Naive B cell (primary cell): Measurements from ENCODE around the gene CIITA. TPM values are rescaled to one million over a fixed set of nuclear protein-coding genes. Genes with fewer than 3 reads are reported as not detected.
A peak's percentile ranks its signal among the peaks of the same experiment; 100 is the strongest.
"Not testable (repeated sequence)": the region's sequence is repeated elsewhere in the genome, so short reads cannot be mapped to it uniquely, and the experiment has no call there.

Experiments used
- ATAC-seq, 2 donors: fragments of 150-1000 bp; cut with Tn5 transposase; 2 replicates each; pipeline ENCODE4 v1.10.0; 2021; ENCODE audit warnings: low read depth in 2 of 2, mild to moderate bottlenecking in 2 of 2, moderate library complexity in 2 of 2
- DNase-seq: peaks from one replicate; pipeline ENCODE4 v3.0.0; 2022
- H3K27ac Mint-ChIP-seq, 6 donors: one replicate each; pipeline ENCODE4 v1.8.0; 2020 to 2022; ENCODE audit warnings: mild to moderate bottlenecking in 6 of 6, mixed read lengths in 6 of 6, moderate library complexity in 5 of 6, inconsistent platforms in 2 of 6
- H3K27me3 Mint-ChIP-seq, 3 donors: one replicate each; pipeline ENCODE4 v1.8.0; 2021 to 2022; ENCODE audit warnings: mixed read lengths in 3 of 3, mild to moderate bottlenecking in 1 of 3
- H3K36me3 Mint-ChIP-seq, 2 donors: one replicate each; pipeline ENCODE4 v1.8.0; 2020 to 2022; ENCODE audit warnings: mixed read lengths in 2 of 2, inconsistent platforms in 1 of 2, mild to moderate bottlenecking in 1 of 2
- H3K4me1 Mint-ChIP-seq, 3 donors: one replicate each; pipeline ENCODE4 v1.8.0; 2020 to 2022; ENCODE audit warnings: mixed read lengths in 3 of 3, inconsistent platforms in 1 of 3, mild to moderate bottlenecking in 1 of 3, moderate library complexity in 1 of 3
- H3K4me3 Mint-ChIP-seq, 8 donors: one replicate each; pipeline ENCODE4 v1.8.0; 2020 to 2022; ENCODE audit warnings: mild to moderate bottlenecking in 8 of 8, mixed read lengths in 8 of 8, moderate library complexity in 8 of 8, inconsistent platforms in 2 of 8
- H3K9me3 Mint-ChIP-seq, 7 donors: one replicate each; pipeline ENCODE4 v1.8.0; 2020 to 2022; ENCODE audit warnings: mixed read lengths in 7 of 7, mild to moderate bottlenecking in 5 of 7, inconsistent platforms in 2 of 7, moderate library complexity in 1 of 7
- polyA plus RNA-seq, 6 donors: library from polyadenylated mRNA; unstranded; fragments of 300-500 nt; fragmentation: Illumina TruSeq; gene quantifications; one replicate each; pipeline ENCODE4 v1.2.3, GENCODE V29; 2021; ENCODE audit warnings: low read depth in 6 of 6

Gene CIITA
- polyA plus RNA-seq, 6 donors from 2014 or later, result 130 to 259 (median 150) TPM

- H3K9me3 Mint-ChIP-seq, result no peaks in the 10 kb centered on the region
- peak overlapping the region in 1 of 8 donors; percentile 25 for H3K4me3 Mint-ChIP-seq
- DNase-seq (no peak), ATAC-seq (no peak)
- peaks cover 28 to 52% (median 47%) of the 10 kb centered on the region in 3 donors for H3K4me1 Mint-ChIP-seq
- H3K36me3 Mint-ChIP-seq, result peaks cover 7 to 9% of the 10 kb centered on the region in 2 donors
- peak overlapping the region in 5 of 6 donors; percentile 39 to 84 (median 62) for H3K27ac Mint-ChIP-seq
- H3K27me3 Mint-ChIP-seq, result no peaks in the 10 kb centered on the region
These were observed 45.5 kb downstream of the CIITA start for GRCh38 chr16:10922328-10923145.

DNA sequence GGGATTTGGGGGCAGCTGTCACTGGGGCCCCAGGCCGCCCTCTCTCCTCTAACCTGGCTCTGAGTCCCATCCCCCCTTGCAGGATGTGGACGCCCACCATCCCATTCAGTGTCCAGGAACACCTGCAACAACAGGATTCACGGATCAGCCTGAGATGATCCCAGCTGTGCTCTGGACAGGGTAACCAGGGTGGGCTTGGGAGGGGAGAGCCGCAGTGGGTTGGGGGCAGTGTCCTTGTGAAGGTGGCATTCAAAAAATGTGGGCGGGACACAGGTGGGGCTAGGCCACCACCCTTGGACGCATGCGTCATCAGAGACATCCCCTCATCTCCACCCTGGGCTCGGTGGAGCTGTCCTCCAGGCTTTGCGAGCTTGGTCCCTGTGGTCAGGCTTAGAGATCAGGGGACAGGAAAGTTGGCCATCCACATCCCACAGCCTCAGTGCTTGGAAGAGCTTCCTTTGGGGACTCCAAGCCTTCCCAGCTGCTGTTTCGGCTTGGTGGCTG, 46.2 kb downstream of the CIITA start:
- peaks cover 7 to 9% of the 10 kb centered on the region in 2 donors for H3K36me3 Mint-ChIP-seq
- H3K27ac Mint-ChIP-seq, result peak overlapping the region in 3 of 6 donors; percentile 49 to 86 (median 51)
- peaks cover 27 to 51% (median 41%) of the 10 kb centered on the region in 3 donors for H3K4me1 Mint-ChIP-seq

GRCh38 chr16:10923650-10924214, 46.7 kb downstream of the CIITA start:
- ATAC-seq (no peak), DNase-seq (no peak)
- Mint-ChIP-seq H3K27ac (peak overlapping the region in 5 of 6 donors; percentile 51 to 86 (median 84)), H3K4me3 (peak overlapping the region in 1 of 8 donors; percentile 76), H3K9me3 (no peaks in the 10 kb centered on the region), H3K4me1 (peaks cover 23 to 51% (median 36%) of the 10 kb centered on the region in 3 donors), H3K36me3 (peaks cover 7% of the 10 kb centered on the region in 2 donors), H3K27me3 (no peaks in the 10 kb centered on the region)

More for the DNA sequence above, 46.2 kb downstream of the CIITA start:
- DNase-seq (no peak), ATAC-seq (no peak)
- Mint-ChIP-seq H3K9me3 (no peaks in the 10 kb centered on the region), H3K4me3 (peak overlapping the region in 1 of 8 donors; percentile 76), H3K27me3 (no peaks in the 10 kb centered on the region)

GRCh38 chr16:10925285-10925684, 48.3 kb downstream of the CIITA start:
- not testable (repeated sequence) for H3K27me3 Mint-ChIP-seq, DNase-seq, H3K36me3 Mint-ChIP-seq, ATAC-seq, H3K9me3 Mint-ChIP-seq
- Mint-ChIP-seq H3K27ac (peak overlapping the region in 3 of 6 donors; percentile 29 to 96 (median 66)), H3K4me3 (peak overlapping the region in 1 of 8 donors; percentile 56), H3K4me1 (peaks cover 22 to 55% (median 31%) of the 10 kb centered on the region in 3 donors)

GRCh38 chr16:10926094-10926493, 49.1 kb downstream of the CIITA start:
- DNase-seq (no peak), ATAC-seq (no peak)
- H3K27me3 Mint-ChIP-seq, result no peaks in the 10 kb centered on the region
- no peak overlapping the region for H3K4me3 Mint-ChIP-seq
- H3K27ac Mint-ChIP-seq, result peak overlapping the region in 2 of 6 donors; percentile 66 to 76
- H3K9me3 Mint-ChIP-seq, result no peaks in the 10 kb centered on the region
- peaks cover 26 to 56% (median 36%) of the 10 kb centered on the region in 3 donors for H3K4me1 Mint-ChIP-seq
- peaks cover 4 to 7% of the 10 kb centered on the region in 2 donors for H3K36me3 Mint-ChIP-seq

DNA sequence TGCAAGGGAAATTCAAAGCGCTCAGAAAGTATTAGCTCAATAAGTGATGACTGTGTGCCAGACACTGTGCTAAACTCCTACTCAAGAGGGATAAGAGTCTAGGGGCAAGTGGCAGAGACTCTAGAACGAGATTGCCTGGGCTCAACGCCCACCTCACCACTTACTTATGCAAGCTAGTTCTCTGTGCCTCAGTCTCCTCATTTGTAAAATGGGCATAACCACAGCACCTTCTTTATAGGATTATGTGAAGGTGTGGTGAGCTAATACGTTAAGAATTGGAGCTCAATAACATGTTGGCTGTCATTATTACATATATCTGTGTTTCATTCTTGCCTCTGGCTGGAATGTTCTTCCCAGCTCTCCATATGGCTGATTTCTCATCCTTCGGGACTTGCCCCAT, 49.9 kb downstream of the CIITA start:
- no peaks in the 10 kb centered on the region for H3K9me3 Mint-ChIP-seq
- DNase-seq, result no peak
- H3K27ac Mint-ChIP-seq, result peak overlapping the region in 3 of 6 donors; percentile 21 to 82 (median 62)
- peaks cover 22 to 60% (median 43%) of the 10 kb centered on the region in 3 donors for H3K4me1 Mint-ChIP-seq
- H3K27me3 Mint-ChIP-seq, result no peaks in the 10 kb centered on the region
- no peak overlapping the region for H3K4me3 Mint-ChIP-seq
- H3K36me3 Mint-ChIP-seq, result peaks cover 4 to 7% of the 10 kb centered on the region in 2 donors
- ATAC-seq, result no peak

- H3K4me3 Mint-ChIP-seq, result peak overlapping the region in 1 of 8 donors; percentile 32
- no peaks in the 10 kb centered on the region for H3K9me3 Mint-ChIP-seq
- no peak for DNase-seq
- peaks cover 26 to 65% (median 41%) of the 10 kb centered on the region in 3 donors for H3K4me1 Mint-ChIP-seq
- H3K36me3 Mint-ChIP-seq, result peaks cover 4 to 7% of the 10 kb centered on the region in 2 donors
- H3K27ac Mint-ChIP-seq, result peak overlapping the region in 5 of 6 donors; percentile 17 to 82 (median 44)
- no peak for ATAC-seq
- no peaks in the 10 kb centered on the region for H3K27me3 Mint-ChIP-seq
These were observed 50.6 kb downstream of the CIITA start for GRCh38 chr16:10927497-10928112.

GRCh38 chr16:10929097-10929496, 52.1 kb downstream of the CIITA start:
- not testable (repeated sequence) for ATAC-seq, H3K9me3 Mint-ChIP-seq, H3K36me3 Mint-ChIP-seq, DNase-seq, H3K4me3 Mint-ChIP-seq, H3K27me3 Mint-ChIP-seq
- Mint-ChIP-seq H3K27ac (peak overlapping the region; percentile 63 to 87 (median 72)), H3K4me1 (peaks cover 25 to 65% (median 47%) of the 10 kb centered on the region in 3 donors)

- H3K27me3 Mint-ChIP-seq, result no peaks in the 10 kb centered on the region
- no peaks in the 10 kb centered on the region for H3K9me3 Mint-ChIP-seq
- ATAC-seq (peak in 1 of 2 donors; percentile 20), DNase-seq (no peak)
- no peaks in the 10 kb centered on the region for H3K36me3 Mint-ChIP-seq
- peak overlapping the region; percentile 76 to 90 (median 88) for H3K27ac Mint-ChIP-seq
- H3K4me3 Mint-ChIP-seq, result peak overlapping the region in 2 of 8 donors; percentile 8 to 61
- peaks cover 25 to 63% (median 41%) of the 10 kb centered on the region in 3 donors for H3K4me1 Mint-ChIP-seq
These were observed 53.1 kb downstream of the CIITA start for GRCh38 chr16:10929853-10930754.

DNA sequence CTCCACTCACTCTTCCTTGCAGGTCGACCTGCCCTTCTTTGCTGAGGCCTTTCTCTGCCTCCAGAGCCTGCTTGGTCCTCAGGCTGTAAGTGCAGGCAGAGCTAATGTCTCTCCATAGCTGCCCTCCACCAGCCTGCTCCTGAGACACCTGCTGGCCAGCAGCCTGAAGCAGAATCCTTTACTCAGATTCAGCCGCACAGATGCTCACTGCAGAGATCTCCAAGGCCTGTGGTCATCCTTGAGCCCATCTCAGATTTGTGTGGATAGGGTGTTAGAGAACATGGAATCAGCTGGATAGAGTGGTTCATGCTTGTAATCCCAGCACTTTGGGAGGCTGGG, 53.7 kb downstream of the CIITA start:
- peak overlapping the region; percentile 20 to 94 (median 86) for H3K27ac Mint-ChIP-seq
- H3K27me3 Mint-ChIP-seq, result no peaks in the 10 kb centered on the region
- H3K36me3 Mint-ChIP-seq, result no peaks in the 10 kb centered on the region
- ATAC-seq (peak; percentile 24 to 52), DNase-seq (no peak)
- no peaks in the 10 kb centered on the region for H3K9me3 Mint-ChIP-seq
- H3K4me1 Mint-ChIP-seq, result peaks cover 28 to 66% (median 46%) of the 10 kb centered on the region in 3 donors
- peak overlapping the region in 2 of 8 donors; percentile 38 to 65 for H3K4me3 Mint-ChIP-seq

DNA sequence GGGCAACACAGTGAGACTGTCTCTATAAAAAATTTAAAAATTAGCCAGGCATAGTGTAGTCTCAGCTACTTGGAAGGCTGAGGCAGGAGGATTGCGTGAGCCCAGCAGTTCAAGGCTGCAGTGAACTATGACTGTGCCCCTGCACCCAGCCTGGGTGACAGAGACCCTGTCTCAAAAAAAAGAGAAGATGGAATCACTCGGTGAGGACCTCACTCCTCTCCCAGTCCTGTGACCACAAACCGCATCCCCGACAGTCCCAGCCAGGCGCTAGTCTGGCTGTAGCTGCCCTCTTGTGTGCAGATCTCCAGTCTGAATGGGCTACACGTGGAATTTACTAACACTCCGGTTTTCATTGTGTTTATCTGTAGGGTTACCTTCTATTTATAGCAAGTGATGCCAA, 54.1 kb downstream of the CIITA start:
- ATAC-seq (no peak), DNase-seq (no peak)
- no peaks in the 10 kb centered on the region for H3K9me3 Mint-ChIP-seq
- H3K27ac Mint-ChIP-seq, result peak overlapping the region; percentile 84 to 94 (median 86)
- peak overlapping the region in 3 of 8 donors; percentile 3 to 65 (median 29) for H3K4me3 Mint-ChIP-seq
- peaks cover 30 to 70% (median 51%) of the 10 kb centered on the region in 3 donors for H3K4me1 Mint-ChIP-seq
- no peaks in the 10 kb centered on the region for H3K27me3 Mint-ChIP-seq
- no peaks in the 10 kb centered on the region for H3K36me3 Mint-ChIP-seq

DNA sequence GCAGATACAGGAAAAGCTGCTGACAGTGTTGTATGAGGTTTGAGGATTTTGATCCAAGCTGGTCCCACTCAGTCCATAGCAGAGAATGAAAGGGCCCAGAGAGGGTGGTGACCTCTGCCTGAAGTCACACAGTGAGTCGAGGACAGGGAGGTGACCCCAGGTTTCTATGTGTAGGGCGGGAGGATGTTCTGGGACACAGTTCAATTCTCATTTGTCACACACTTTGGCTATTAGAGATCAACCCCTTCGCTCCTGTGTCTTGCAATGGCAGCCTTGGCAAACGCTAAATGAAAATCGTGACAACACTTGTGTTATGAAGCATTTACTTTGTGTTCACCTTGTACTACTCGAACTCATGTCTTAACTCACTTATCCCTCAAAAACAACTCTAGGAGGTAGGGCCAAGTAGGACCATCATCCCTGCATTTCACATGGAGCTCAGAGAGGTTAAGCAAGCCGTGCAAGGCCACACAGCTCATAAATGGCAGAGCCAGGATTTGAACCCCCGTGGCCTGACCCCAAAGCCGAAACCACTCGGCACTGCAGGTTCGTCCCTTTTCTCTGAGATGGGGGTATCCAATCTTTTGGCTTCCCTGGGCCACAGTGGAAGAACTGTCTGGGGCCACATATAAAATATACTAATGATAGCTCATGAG, 55.1 kb downstream of the CIITA start:
- Mint-ChIP-seq H3K4me1 (peaks cover 33 to 77% (median 58%) of the 10 kb centered on the region in 3 donors), H3K9me3 (no peaks in the 10 kb centered on the region), H3K27me3 (no peaks in the 10 kb centered on the region), H3K27ac (peak overlapping the region; percentile 19 to 94 (median 78)), H3K36me3 (no peaks in the 10 kb centered on the region), H3K4me3 (peak overlapping the region in 1 of 8 donors; percentile 30)
- ATAC-seq (no peak), DNase-seq (no peak)
